Astrocyte of the cerebellum (primary cell): ENCODE data around the gene NFE2L3.

Experiments used
- DNase-seq: peaks from one replicate; pipeline ENCODE4 v3.0.0-alpha.2; 2011; ENCODE audit warnings: low read depth
- H3K4me3 ChIP-seq: 2 replicates; pipeline ENCODE4 v1.5.1; 2011; ENCODE audit warnings: mild to moderate bottlenecking, low read depth, low read length, moderate library complexity
- in situ Hi-C: cut with HindIII; loops from 2 replicates; pipeline ENCODE4 v1.10.0; 2017; ENCODE audit warnings: low sequenced_read_pairs
- TF ChIP-seq, protein P1 (sequence below): IDR thresholded peaks from 2 replicates; pipeline ENCODE4 v1.5.1; 2012; ENCODE audit warnings: low read length, low read depth, moderate library complexity, mild to moderate bottlenecking; ENCODE audit errors: missing control alignments

Gene NFE2L3

DNA sequence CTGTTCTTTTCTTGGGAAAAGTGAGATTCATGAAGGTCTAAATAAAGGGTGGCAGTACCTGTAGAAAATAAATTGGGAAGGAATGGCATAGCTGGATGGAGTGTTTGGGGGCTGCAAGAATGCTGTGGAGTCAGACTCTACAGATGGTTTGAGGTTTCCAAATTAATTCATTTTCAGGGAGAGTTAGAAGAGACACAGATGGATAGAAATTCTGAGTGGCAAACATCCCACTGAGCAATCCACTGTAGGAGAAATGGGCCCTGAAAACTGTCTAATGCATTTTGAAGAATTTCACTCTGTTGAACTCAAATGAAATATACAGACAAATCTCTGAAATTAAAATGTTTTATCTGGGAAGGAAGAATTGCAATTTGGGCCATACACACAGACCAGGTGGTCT, 16.9 kb upstream of the NFE2L3 start:
- TF ChIP-seq, protein P1, sequence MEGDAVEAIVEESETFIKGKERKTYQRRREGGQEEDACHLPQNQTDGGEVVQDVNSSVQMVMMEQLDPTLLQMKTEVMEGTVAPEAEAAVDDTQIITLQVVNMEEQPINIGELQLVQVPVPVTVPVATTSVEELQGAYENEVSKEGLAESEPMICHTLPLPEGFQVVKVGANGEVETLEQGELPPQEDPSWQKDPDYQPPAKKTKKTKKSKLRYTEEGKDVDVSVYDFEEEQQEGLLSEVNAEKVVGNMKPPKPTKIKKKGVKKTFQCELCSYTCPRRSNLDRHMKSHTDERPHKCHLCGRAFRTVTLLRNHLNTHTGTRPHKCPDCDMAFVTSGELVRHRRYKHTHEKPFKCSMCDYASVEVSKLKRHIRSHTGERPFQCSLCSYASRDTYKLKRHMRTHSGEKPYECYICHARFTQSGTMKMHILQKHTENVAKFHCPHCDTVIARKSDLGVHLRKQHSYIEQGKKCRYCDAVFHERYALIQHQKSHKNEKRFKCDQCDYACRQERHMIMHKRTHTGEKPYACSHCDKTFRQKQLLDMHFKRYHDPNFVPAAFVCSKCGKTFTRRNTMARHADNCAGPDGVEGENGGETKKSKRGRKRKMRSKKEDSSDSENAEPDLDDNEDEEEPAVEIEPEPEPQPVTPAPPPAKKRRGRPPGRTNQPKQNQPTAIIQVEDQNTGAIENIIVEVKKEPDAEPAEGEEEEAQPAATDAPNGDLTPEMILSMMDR = no peak
- H3K4me3 ChIP-seq = no peak overlapping the region
- in situ Hi-C loops = no loop called here
- no peak for DNase-seq

DNA sequence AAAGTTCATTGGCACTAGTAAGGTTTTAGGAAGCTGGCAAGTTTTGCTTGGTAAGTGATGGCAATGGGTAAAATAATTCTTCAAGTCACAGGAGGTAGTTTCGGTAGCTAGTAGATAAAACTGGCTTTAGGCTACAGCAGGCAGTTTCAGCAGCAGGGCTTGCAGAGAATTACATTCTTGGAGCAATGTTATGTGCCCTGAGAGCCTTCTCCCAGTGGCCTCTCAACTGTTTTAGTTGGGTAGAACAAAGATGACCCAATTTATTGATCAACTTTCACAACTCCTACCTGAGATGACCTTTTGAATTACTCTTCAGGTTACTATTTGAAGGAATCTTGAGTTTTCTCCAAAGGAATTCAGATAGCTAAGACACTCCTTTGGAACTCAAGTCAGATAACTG, 16.4 kb upstream of the NFE2L3 start:
- H3K4me3 ChIP-seq = no peak overlapping the region
- DNase-seq = no peak
- in situ Hi-C loops = no loop called here
- TF ChIP-seq, protein P1 = no peak

DNA sequence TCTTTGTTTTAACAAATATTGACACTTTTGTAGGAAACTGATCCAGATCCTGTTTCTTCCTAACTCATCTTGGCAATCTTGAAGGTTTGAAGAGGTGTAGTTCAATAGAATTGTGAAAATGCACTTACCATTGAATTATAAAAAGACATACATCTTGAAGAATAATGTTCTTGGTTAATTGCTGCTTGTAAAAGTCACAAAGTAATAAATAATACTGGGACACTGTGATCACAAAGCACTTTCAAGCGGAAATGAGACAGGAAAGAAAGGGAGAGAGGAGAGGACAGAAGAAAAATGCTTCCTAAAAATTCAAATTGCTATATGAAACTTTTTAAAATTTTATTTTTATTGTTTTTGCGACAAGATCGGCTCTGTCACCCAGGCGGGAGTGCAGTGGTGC, 15.2 kb upstream of the NFE2L3 start:
- in situ Hi-C loops = no loop called here
- no peak for DNase-seq
- TF ChIP-seq, protein P1 = no peak
- no peak overlapping the region for H3K4me3 ChIP-seq

DNA sequence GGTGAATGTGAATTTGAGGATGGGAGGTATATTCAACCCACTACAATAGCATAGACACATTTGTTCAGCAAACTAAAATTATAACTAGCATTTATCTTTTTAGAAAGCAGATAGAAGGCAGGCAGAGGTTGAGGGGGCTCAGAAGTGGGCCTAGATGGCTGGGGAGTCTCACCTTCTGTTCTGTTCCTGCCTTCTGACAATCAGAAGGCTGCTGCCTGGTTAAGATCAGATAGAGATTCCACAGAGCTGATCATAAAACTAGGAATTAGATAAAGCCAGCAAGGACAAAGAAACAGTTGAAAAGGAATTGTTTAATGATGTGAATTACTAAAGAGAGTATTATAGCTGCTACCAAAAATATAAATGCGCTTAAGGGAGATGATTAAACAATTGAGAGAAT, 11.6 kb upstream of the NFE2L3 start:
- TF ChIP-seq, protein P1 = no peak
- in situ Hi-C loops = no loop called here
- no peak overlapping the region for H3K4me3 ChIP-seq
- DNase-seq = no peak

DNA sequence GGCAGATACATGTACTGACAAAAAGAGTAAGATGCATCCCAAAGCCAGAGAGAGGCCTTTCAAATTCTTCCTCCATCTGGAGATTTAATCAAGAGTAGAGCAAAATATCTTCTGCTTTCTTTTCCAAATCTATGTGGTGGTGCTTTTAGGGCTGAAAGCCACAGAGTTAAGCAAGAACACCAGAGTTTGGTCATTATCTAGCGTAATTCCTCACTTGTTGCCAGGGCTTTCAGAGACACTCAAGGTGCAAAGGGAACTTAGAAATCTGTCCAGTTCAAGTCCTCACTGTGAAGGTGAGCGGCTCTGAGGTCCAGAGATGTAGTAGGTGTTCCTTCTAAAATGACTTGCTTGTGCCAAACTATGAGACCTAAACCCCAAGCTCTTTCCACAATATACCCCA, 10.9 kb upstream of the NFE2L3 start:
- TF ChIP-seq, protein P1 = no peak
- in situ Hi-C loops = no loop called here

DNA sequence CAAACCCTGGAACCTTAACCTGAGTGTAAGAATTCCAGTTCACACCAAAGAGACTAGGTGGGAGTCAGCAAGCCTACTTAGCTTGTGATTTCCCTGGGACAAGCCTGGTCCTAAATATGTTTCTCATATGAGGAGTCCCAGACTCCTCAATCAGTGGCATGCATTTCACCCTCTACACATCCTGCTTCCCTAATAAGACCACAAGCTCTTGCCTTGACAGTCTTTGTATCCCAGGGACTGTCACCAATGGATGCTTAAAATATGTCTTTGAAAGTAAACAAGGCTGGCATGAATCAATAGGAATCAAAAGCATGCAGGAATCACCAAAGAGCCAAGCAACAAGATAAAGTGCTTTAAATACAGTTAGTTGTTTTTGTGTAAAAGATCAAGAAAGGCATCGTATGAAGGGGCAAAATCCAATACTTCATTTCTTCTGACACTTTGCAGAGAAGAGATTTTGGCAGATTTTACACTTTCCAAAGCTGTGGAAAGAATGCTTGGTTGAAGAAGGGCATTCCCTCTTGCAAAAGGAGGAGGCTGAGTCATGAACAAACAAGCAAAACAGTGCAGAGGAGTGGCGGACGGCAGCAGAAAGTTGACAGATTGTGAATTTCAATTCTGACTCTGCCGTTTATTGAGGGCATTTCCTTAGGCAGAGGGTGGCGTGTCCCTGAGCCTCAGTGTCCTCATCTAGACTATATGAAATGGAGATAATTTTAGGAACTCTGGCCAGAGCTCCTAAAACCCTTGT, 8.5 kb upstream of the NFE2L3 start:
- no peak overlapping the region for H3K4me3 ChIP-seq
- DNase-seq = no peak
- in situ Hi-C loops = no loop called here
- TF ChIP-seq, protein P1 = no peak

More for the DNA sequence above, 10.9 kb upstream of the NFE2L3 start:
- no peak overlapping the region for H3K4me3 ChIP-seq
- DNase-seq = no peak
